ENCODE results near the gene DUSP15.
"Not testable (repeated sequence)": the region's sequence is repeated elsewhere in the genome, so short reads cannot be mapped to it uniquely, and the experiment has no call there.

DUSP15 gene

GRCh38 chr20:31869942-31870725 is at the start of gene DUSP15, which contains the start of gene TTLL9:
Gene DUSP15, minus strand, starts transcription at chr20:31870527. Its CDS starts 190 bp downstream, at chr20:31870337.
Gene TTLL9, plus strand, starts transcription at chr20:31870634. Its CDS starts 493 bp downstream, at chr20:31871127.
- peak; percentile 68 for DNase-seq

GRCh38 chr20:31919410-31920155 is 49.3 kb upstream of the DUSP15 start:
- DNase-seq, result no peak

GRCh38 chr20:31918466-31919105 is 48.3 kb upstream of the DUSP15 start:
- DNase-seq, result no peak

GRCh38 chr20:31917962-31918412 is 47.7 kb upstream of the DUSP15 start:
- not testable (repeated sequence) for DNase-seq

- no peak for DNase-seq
These were observed 46.4 kb upstream of the DUSP15 start for GRCh38 chr20:31916708-31917107.

- DNase-seq, result no peak
These were observed 45.4 kb upstream of the DUSP15 start for GRCh38 chr20:31915491-31916280.

- DNase-seq, result no peak
These were observed 43.8 kb upstream of the DUSP15 start for GRCh38 chr20:31914170-31914569.

- no peak for DNase-seq
These were observed 43.3 kb upstream of the DUSP15 start for GRCh38 chr20:31913431-31914157.

GRCh38 chr20:31910071-31910803 is 39.9 kb upstream of the DUSP15 start:
- DNase-seq, result no peak

- no peak for DNase-seq
These were observed 39.1 kb upstream of the DUSP15 start for GRCh38 chr20:31909253-31910070.

GRCh38 chr20:31908424-31908823 is 38.1 kb upstream of the DUSP15 start:
- no peak for DNase-seq

- no peak for DNase-seq
These were observed 37.7 kb upstream of the DUSP15 start for GRCh38 chr20:31908016-31908415.

- no peak for DNase-seq
These were observed 36.7 kb upstream of the DUSP15 start for GRCh38 chr20:31907046-31907445.

- DNase-seq, result no peak
These were observed 35.7 kb upstream of the DUSP15 start for GRCh38 chr20:31906001-31906400.

- DNase-seq, result no peak
These were observed 33.5 kb upstream of the DUSP15 start for GRCh38 chr20:31903627-31904386.

- DNase-seq, result peak; percentile 13
These were observed 31.3 kb upstream of the DUSP15 start for GRCh38 chr20:31901615-31902014.

GRCh38 chr20:31897541-31897940 is 27.2 kb upstream of the DUSP15 start:
- DNase-seq, result no peak

- no peak for DNase-seq
These were observed 25.7 kb upstream of the DUSP15 start for GRCh38 chr20:31896049-31896448.

GRCh38 chr20:31894980-31895675 is 24.8 kb upstream of the DUSP15 start:
- DNase-seq, result peak; percentile 24
